GM21423 (cell line): Measurements from ENCODE around the gene NUDCD3.

Experiments
- ATAC-seq: cut with Tn5 transposase; IDR thresholded peaks from one replicate; pipeline ENCODE4 v1.9.1; 2021; ENCODE audit warnings: mild to moderate bottlenecking, moderate library complexity; ENCODE audit not compliant: unreplicated experiment

Gene NUDCD3

DNA sequence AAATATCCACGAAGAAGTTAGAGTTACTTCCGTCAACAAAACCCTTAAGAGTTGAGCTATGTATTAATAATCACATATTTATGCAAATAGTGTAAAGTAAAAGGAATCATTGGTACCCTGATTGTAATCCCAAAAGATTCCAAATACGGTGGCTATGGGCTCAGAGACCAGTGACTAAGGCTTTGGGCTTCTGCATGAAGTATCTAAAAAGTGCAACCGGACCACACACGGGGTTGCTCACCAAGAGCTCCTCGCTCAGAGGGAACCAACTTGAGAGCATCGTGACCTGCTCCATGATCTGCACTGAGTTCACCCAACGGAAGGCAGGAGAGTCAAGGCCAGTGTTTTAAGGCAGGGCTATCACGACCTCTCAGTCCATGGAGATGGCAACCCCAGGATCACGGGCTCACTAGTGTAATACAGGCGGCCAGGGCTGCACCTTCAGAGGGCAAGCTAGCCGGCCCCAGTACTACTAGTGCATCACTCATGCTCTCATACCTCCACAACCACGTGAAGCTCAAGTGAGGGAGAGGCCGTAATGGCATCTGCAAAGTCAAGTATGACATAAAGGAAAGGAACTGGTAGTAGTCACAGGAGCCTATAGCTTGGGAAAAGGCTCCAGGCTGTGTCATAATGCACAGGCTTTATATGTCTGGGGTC, 87.9 kb downstream of the NUDCD3 start:
- ATAC-seq: no peak

GRCh38 chr7:44401692-44402091, 88.8 kb downstream of the NUDCD3 start:
- no peak for ATAC-seq

DNA sequence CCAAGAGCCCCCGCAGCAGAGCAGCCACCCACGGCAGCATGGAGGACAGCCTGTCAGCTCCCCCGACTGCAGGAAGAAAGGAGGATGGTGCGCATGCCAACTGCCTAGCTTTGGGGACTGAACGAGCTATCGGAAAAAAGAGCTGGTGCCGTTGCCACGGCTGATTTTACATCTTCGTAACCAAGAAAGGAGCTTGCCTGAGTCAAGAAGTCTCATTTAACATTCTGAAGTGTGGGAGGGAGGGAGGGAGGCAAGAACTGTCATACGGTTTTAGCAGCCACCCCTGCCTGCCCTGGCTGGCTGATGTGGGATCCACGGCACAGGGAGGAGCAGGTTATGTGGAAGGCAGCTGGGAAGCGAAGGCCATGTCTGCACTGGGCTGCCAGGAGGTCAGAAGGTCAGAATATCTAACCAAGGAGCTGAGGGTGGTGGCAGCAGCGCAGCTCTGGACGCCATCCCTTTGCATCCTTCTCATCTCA, 90.4 kb downstream of the NUDCD3 start:
- no peak for ATAC-seq

DNA sequence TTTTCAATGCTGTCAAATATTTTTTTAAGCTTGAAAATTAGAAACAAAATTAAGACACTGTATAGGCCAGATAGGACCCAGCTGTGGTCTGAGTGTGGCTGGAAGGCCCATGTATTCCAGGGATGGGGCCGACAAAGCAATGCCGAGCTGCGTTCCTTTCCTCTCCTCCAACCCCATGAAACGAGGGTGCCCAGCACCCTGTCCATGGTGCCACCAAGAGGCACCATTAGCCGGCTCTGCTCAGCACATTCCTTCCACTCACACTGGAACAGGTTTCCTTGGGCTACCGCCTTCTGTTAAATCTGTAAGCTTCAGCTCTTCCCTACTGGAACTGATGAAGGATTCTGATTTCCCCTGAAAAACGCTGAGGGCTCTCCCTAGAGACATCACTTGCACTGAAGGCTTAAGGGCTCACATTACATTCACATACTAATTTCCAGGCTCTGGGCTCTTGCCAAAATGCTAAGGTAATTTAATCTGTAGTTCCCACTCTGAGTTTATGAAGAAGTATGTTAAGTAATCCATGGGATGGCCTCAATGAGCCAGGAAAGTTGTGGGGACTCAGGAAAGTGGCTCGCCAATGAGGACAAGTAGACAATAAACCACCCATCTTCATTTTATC, 91.4 kb downstream of the NUDCD3 start:
- no peak for ATAC-seq

GRCh38 chr7:44398511-44398911, 91.9 kb downstream of the NUDCD3 start:
- ATAC-seq: no peak

- ATAC-seq: no peak
Measured at GRCh38 chr7:44396931-44397545, 93.4 kb downstream of the NUDCD3 start.

- no peak for ATAC-seq
Measured at GRCh38 chr7:44396496-44396895, 94.0 kb downstream of the NUDCD3 start.

DNA sequence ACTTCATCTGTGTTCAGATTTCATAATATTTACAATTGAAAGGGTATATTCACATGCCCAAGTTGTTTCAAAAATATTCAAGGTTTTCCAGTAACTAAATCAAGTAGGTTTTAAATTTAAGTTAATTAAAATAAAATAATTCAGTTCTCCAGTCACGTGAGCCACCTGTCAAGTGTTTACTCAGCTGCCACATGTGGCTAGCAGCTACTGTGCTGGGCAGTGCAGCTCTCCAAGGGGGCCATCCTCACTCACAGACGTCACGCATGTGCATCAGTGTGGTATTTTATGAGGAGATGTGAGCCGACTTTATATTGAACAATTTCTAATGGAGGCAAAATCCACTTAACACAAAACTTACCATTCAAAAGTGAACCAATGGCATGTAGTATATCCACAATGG, 95.4 kb downstream of the NUDCD3 start:
- ATAC-seq: no peak

- no peak for ATAC-seq
Measured at GRCh38 chr7:44394636-44395035, 95.8 kb downstream of the NUDCD3 start.

GRCh38 chr7:44394112-44394447, 96.4 kb downstream of the NUDCD3 start:
- no peak for ATAC-seq

DNA sequence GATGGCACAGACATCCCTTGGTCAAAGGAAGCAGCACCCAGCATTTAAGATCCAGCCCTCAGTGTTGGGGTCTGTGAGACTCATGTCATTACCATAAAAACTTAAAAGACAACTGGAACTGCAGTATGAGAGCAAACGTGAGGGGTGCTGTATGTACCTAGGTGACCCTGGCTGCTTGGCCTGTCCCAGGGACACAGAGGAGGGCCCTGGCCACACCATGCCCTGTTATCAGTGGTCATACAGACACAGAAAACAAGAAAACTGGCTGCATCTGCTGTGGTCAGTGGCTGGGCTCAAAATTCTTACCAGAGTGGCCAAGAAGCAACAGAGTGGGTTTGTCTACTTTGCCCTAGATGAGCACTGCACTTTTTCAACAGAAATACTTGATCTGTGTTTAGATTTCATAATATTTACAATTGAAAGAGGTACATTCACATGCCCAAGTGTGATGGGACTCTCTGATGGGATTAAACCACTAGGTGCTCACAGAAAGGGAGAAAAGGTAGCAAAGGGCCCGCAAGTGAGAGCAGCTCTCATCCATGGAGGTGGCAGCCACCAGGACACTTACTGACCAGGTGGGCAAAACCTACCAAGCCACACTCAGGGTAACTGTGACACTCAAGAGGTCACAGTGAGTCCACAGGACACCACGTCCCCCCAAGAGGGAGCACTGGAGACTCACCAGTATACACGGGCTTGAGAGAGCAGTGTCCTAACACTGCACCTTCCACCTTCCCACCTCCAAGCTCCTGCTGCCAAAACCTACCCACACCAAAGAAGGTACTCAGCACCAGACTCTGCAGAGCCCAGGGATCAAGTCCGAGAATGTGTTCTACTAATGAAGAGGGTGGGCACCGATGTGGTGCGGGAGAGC, 97.0 kb downstream of the NUDCD3 start:
- no peak for ATAC-seq

GRCh38 chr7:44392618-44393010, 97.8 kb downstream of the NUDCD3 start:
- ATAC-seq: no peak

DNA sequence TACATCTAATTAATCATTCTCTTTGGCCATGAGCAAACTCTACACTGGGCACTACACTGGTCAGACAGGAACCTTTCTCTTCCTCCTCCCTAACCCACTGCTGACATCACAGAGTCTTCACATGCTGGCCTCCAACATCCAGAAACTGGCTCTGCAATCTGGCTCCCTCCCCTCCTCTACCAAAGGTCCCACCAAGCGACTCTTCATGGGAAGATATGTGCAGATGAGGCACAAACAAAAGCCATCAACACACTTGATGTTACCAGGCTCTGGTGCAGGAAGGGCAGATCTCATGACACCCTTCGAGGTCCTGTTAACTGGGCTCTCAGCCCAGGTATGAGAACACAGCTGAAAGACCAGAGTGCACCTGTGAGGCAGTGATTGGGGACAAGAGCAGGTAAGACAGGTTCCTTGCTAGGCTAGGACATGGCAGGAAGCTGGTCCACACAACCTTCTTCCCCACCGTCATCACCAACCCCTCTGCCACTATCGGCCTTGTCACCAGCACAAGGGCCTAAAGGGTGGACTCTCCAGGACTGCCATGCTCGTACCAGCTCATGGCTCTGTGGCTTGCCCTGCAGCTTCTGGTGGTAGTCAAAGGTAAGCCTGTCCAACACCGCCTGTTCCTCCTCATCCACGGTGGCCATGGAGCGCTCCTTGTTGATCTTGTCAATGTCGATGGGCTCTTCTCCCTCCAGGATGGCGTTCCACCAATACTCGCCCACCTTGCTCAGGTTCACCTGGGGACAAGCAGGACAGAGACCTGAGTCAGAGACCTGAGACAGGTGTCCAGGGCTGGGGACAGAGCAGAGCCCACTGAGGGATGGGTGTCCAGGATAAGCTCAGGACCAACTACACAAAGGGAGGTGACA, 98.5 kb downstream of the NUDCD3 start:
- ATAC-seq: no peak

DNA sequence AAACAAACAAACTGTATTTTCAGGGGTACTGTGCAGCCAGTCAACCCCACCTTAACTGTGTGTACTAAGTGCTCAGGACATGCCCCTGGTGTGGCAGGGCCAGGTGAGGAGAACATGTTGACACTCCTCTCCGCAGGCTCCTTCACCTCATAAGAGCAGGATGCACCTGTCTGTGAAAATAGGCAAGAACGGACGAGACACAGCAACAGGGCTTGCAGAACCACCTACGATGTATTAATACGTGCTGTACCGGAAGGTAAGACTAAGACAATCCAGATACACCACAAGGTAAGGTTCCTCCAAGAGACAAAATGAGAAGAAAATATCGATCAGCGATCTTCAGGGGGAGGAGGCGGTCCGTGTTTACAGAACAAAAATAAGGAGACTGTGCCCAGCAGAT, 99.3 kb downstream of the NUDCD3 start:
- ATAC-seq: no peak

- no peak for ATAC-seq
Measured at GRCh38 chr7:44390701-44391100, 99.8 kb downstream of the NUDCD3 start.

- ATAC-seq: no peak
Measured at GRCh38 chr7:44388089-44388970, 102.1 kb downstream of the NUDCD3 start.

DNA sequence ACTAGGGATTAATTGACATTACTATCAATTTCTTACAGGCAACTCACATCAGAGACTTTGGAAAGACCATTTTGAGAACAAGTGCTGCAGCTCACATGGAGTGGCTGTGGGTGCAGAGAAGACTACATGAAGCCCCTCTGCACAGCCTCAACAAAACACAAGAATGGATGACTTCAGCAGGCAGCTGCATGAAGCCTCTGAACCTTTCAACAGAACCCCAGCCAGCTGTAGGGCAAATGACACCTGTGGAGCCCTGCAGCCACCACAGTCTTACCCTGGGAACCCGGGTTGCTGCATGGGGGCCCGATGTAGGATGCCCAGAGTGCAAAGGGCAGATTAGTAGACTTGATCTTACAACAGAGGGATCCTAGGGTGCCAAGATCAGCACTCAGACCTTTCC, 103.1 kb downstream of the NUDCD3 start:
- no peak for ATAC-seq

DNA sequence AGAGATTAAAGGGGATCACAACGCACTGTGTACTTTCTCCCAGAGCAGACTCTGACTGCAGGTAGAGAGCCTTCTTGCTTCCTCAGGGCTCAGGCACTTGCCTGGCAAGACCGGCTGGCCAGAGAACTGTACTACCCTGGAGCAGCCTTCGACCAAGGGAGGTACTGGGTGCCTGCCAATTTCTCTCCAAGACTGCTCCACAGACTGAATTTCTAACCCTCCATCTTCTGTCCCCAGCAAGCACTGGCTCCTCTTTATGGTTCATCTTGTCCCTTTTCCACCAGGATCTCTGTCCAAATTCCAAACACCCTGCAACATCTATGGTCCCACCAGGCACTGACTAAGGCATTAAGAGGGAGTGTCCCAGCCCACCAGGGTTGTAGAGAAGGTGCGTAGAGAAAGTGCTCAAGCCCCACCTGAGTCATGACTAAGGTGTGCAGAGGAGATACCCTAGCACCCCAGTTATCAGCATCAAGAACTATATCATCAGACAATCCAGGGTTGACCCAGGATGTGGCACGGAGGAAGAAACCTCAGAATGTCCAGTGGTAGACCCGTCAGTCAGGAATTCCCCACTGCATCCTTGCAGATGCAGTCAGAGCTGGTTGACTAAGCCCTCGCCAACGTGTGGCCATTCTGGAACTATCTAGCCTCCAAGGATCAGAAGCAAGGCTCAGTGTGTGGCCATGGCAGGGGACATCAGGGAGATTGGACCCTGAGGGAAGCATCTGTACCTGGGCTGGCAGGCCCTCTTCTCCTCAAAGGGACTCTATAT, 104.1 kb downstream of the NUDCD3 start:
- no peak for ATAC-seq
